ENCODE data around the gene RIN3.

GRCh38 chr14:92600318-92601053 lies 86.9 kb downstream of the RIN3 start:
- TF ChIP-seq CTCF (IDR thresholded peaks at IDR 0.05) (no peak), POLR2A (IDR thresholded peaks at IDR 0.05) (no peak)
